ENCODE measurements around the gene TBC1D22A. TPM values are rescaled to one million over a fixed set of nuclear protein-coding genes. Genes with fewer than 3 reads are reported as not detected.

TBC1D22A gene
- total and polyA plus RNA-seq, 9 of the 15 experiments (the other 6 are each of a cell fraction or from before 2014, with no cell fraction given) = 0.20 to 11.5 (median 5.2) TPM

- H3K4me1 ChIP-seq (replicated peaks in 1 of 2; ENCODE audit: control insufficient read depth in 2 of 2, insufficient read depth in 2 of 2, low read length in 2 of 2) = peaks cover 0 to 5% of the 10 kb centered on the region in 2 experiments; a peak in 1 of 5 replicates
- H3K36me3 ChIP-seq (ENCODE audit: control insufficient read depth, insufficient read depth, low read length) = no peaks in the 10 kb centered on the region
- no peaks in the 10 kb centered on the region for H3K9me1 ChIP-seq (ENCODE audit: control insufficient read depth, insufficient read depth, low read length)
- CTCF ChIA-PET (ENCODE audit: low intra/inter-chr PET ratio) = no interaction called here
- POLR2A ChIA-PET = no interaction called here
- no peaks in the 10 kb centered on the region for H3K79me2 ChIP-seq (ENCODE audit: control insufficient read depth, insufficient read depth, low read length)
- no peaks in the 10 kb centered on the region for H3K9me3 ChIP-seq (replicated peaks; ENCODE audit: control insufficient read depth, insufficient read depth, low read depth, low read length)
- WGBS (ENCODE audit: insufficient coverage, low coverage, missing lambda C conversion rate) = 82% methylated on average over 23 of the region's 25 CpGs
- no peak overlapping the region for H3K4me2 ChIP-seq (ENCODE audit: insufficient read depth, low read length)
- no peak for DNase-seq (ENCODE audit: extremely low read depth in 1 of 4, low spot score in 3 of 4)
- no peaks in the 10 kb centered on the region for H4K20me1 ChIP-seq (replicated peaks; ENCODE audit: control insufficient read depth, insufficient read depth, low read length)
- TF ChIP-seq, protein P1, sequence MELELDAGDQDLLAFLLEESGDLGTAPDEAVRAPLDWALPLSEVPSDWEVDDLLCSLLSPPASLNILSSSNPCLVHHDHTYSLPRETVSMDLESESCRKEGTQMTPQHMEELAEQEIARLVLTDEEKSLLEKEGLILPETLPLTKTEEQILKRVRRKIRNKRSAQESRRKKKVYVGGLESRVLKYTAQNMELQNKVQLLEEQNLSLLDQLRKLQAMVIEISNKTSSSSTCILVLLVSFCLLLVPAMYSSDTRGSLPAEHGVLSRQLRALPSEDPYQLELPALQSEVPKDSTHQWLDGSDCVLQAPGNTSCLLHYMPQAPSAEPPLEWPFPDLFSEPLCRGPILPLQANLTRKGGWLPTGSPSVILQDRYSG (tag; conservative IDR thresholded peaks at IDR 0.05; ENCODE audit: low read depth) = no peak
- TF ChIP-seq ZBTB40 (IDR thresholded peaks at IDR 0.05) (no peak), ZBTB40 (CRISPR knock-in tag; IDR thresholded peaks at IDR 0.05) (no peak), TRIM24 (IDR thresholded peaks at IDR 0.05) (no peak)
- TF ChIP-seq, protein P2, sequence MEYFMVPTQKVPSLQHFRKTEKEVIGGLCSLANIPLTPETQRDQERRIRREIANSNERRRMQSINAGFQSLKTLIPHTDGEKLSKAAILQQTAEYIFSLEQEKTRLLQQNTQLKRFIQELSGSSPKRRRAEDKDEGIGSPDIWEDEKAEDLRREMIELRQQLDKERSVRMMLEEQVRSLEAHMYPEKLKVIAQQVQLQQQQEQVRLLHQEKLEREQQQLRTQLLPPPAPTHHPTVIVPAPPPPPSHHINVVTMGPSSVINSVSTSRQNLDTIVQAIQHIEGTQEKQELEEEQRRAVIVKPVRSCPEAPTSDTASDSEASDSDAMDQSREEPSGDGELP (CRISPR knock-in tag; IDR thresholded peaks at IDR 0.05; ENCODE audit: borderline replicate concordance) = no peak
- no TSS peak for BruUV-seq (replicated peaks)
- no peak for ATAC-seq
- in situ Hi-C loops (cut with MboI) = no loop called here
- no peak overlapping the region for H2AFZ ChIP-seq (ENCODE audit: low read depth, low read length)
- H3K9ac ChIP-seq (ENCODE audit: insufficient read depth in 1 of 2, low read depth in 2 of 2, low read length in 2 of 2) = no peak overlapping the region
- FAIRE-seq = no peak
- H3K27me3 ChIP-seq (ENCODE audit: control insufficient read depth in 2 of 2, insufficient read depth in 2 of 2, low read length in 2 of 2) = no peaks in the 10 kb centered on the region
- no peak overlapping the region for H3K4me3 ChIP-seq
- no peak overlapping the region for H3K27ac ChIP-seq (ENCODE audit: extremely low read depth, low read depth, low read length)
- intact Hi-C loops (cut with micrococcal nuclease) = no loop called here
Measured at GRCh38 chr22:46992121-46992731, 229.8 kb downstream of the TBC1D22A start.

All from K562 (cell line).